HCT116 (cell line): Measurements from ENCODE around the gene TEPSIN. TPM values are rescaled to one million over a fixed set of nuclear protein-coding genes. Genes with fewer than 3 reads are reported as not detected.

Source experiments
- ATAC-seq: fragments of 200-7000 bp; cut with Tn5 transposase; 2 replicates; pipeline ENCODE4 v1.9.1; 2020; ENCODE audit warnings: mild to moderate bottlenecking, moderate library complexity
- BruUV-seq: library from RNA; stranded (reverse); fragments of 400-500 nt; replicated peaks from 2 replicates; lab custom pipeline; 2021; lab: Mats Ljungman, UMichigan
- CTCF ChIA-PET: fragments of 300-600 bp; sonication (Branson Sonifier 250); formaldehyde crosslinking; loops from one replicate; lab custom pipeline; 2021; ENCODE audit warnings: antibody characterized with exemption; lab: Charles Lee
- POLR2A ChIA-PET: fragments of 300-600, 350-600 bp; sonication (Branson Sonifier 250); formaldehyde crosslinking; loops from one replicate; lab custom pipeline; 2021; ENCODE audit warnings: antibody characterized with exemption; lab: Charles Lee
- RAD21 ChIA-PET, 2 experiments: fragments of 300-600 bp; sonication (Branson Sonifier 250); formaldehyde crosslinking; loops; one replicate each; lab custom pipeline; 2023; ENCODE audit warnings: low total read pairs in 2 of 2; ENCODE audit not compliant: uncharacterized antibody in 2 of 2, unreplicated experiment in 2 of 2, low non-redundant PET in 1 of 2; lab: Charles Lee
- DNase-seq: peaks from one replicate; pipeline ENCODE4 v3.0.0-alpha.2; 2010; ENCODE audit warnings: low read depth, low spot score
- H2AFZ ChIP-seq: fragments of 200-600 bp; shearing (Covaris generic), sonication (generic); 2 replicates; pipeline ENCODE4 v1.6.1; 2017; ENCODE audit warnings: low read depth, mixed run types, mixed read lengths, antibody characterized with exemption, low read length; ENCODE audit not compliant: poor library complexity, severe bottlenecking
- H3K27ac ChIP-seq: 2 replicates; pipeline ENCODE4 v1.5.1; 2012; ENCODE audit warnings: low read depth, low read length
- H3K27me3 ChIP-seq: fragments of 200-600 bp; sonication (generic); 2 replicates; pipeline ENCODE4 v1.6.1; 2016; ENCODE audit warnings: mixed run types, low read length, mixed read lengths; ENCODE audit not compliant: insufficient read depth
- H3K36me3 ChIP-seq, 2 experiments: fragments of 200-500 bp in 1 of 2; fragments of 200-600 bp in 1 of 2; sonication (Bioruptor generic) in 1 of 2; sonication (generic) in 1 of 2; 2 replicates each; pipeline versions ENCODE4 v1.5.1 to v1.6.1; 2014 to 2016; ENCODE audit warnings: low read length in 2 of 2, inconsistent platforms in 1 of 2, mixed read lengths in 1 of 2, mixed run types in 1 of 2; ENCODE audit not compliant: insufficient read depth in 2 of 2, control insufficient read depth in 1 of 2
- H3K4me1 ChIP-seq, 2 experiments: fragments of 200-600 bp in 1 of 2; sonication (generic) in 1 of 2; 2 replicates each; pipeline versions ENCODE4 v1.5.1 to v1.6.1; 2012 to 2017; ENCODE audit warnings: low read length in 2 of 2, inconsistent platforms in 1 of 2, mild to moderate bottlenecking in 1 of 2, mixed read lengths in 1 of 2, mixed run types in 1 of 2, moderate library complexity in 1 of 2; ENCODE audit not compliant: insufficient read depth in 2 of 2, control insufficient read depth in 1 of 2
- H3K4me2 ChIP-seq: fragments of 200-600 bp; sonication (generic); 2 replicates; pipeline ENCODE4 v1.6.1; 2017; ENCODE audit warnings: mixed run types, low read length, mixed read lengths
- H3K4me3 ChIP-seq, 2 experiments: fragments of 200-600 bp in 1 of 2; sonication (generic) in 1 of 2; replicated peaks in 1 of 2; 2 replicates each; pipeline ENCODE4 v1.5.1; 2011 to 2016; ENCODE audit warnings: low read length in 2 of 2, control low read depth in 1 of 2, low read depth in 1 of 2, mild to moderate bottlenecking in 1 of 2, mixed read lengths in 1 of 2, mixed run types in 1 of 2
- H3K79me2 ChIP-seq: fragments of 200-600 bp; sonication (generic); 2 replicates; pipeline ENCODE4 v1.6.1; 2017; ENCODE audit warnings: mild to moderate bottlenecking, mixed run types, low read length, moderate library complexity, mixed read lengths; ENCODE audit not compliant: insufficient read depth
- H3K9ac ChIP-seq: fragments of 200-600 bp; sonication (generic); 2 replicates; pipeline ENCODE4 v1.6.1; 2016; ENCODE audit warnings: low read length, mixed read lengths
- H3K9me2 ChIP-seq: fragments of 200-600 bp; sonication (generic), shearing (Covaris generic); 2 replicates; pipeline ENCODE4 v1.6.1; 2017; ENCODE audit warnings: mixed run types, mild to moderate bottlenecking, moderate library complexity; ENCODE audit not compliant: insufficient read depth
- H3K9me3 ChIP-seq, 2 experiments: fragments of 200-500 bp in 1 of 2; fragments of 200-600 bp in 1 of 2; sonication (Bioruptor generic) in 1 of 2; sonication (generic) in 1 of 2; 2 replicates each; pipeline ENCODE4 v1.6.1; 2014 to 2017; ENCODE audit warnings: low read length in 2 of 2, mixed read lengths in 2 of 2, inconsistent platforms in 1 of 2, low read depth in 1 of 2, mild to moderate bottlenecking in 1 of 2, mixed run types in 1 of 2, moderate library complexity in 1 of 2; ENCODE audit not compliant: control insufficient read depth in 1 of 2, insufficient read depth in 1 of 2
- H4K20me1 ChIP-seq: fragments of 200-600 bp; sonication (generic), shearing (Covaris generic); 2 replicates; pipeline ENCODE4 v1.6.1; 2017; ENCODE audit warnings: mixed run types, mild to moderate bottlenecking, moderate library complexity; ENCODE audit not compliant: insufficient read depth
- CBX3 ChIP-seq: IDR thresholded peaks from 2 replicates; pipeline ENCODE4 v1.6.1; 2012; ENCODE audit warnings: low read depth
- ELF1 ChIP-seq: IDR thresholded peaks from 2 replicates; pipeline ENCODE4 v1.6.1; 2012; ENCODE audit warnings: low read depth, borderline replicate concordance
- EZH2 ChIP-seq: fragments of 200-600 bp; sonication (generic); IDR thresholded peaks from 2 replicates; pipeline ENCODE4 v1.6.1; 2017; ENCODE audit warnings: antibody characterized with exemption, mixed run types
- JUND ChIP-seq: IDR thresholded peaks from 2 replicates; pipeline ENCODE4 v1.6.1; 2012
- REST ChIP-seq: IDR thresholded peaks from 2 replicates; pipeline ENCODE4 v1.6.1; 2012; ENCODE audit warnings: low read depth
- SIN3A ChIP-seq: IDR thresholded peaks from 2 replicates; pipeline ENCODE4 v1.6.1; 2012; ENCODE audit warnings: low read depth
- SP1 ChIP-seq: IDR thresholded peaks from 2 replicates; pipeline ENCODE4 v1.6.1; 2012; ENCODE audit warnings: low read depth
- SRF ChIP-seq: IDR thresholded peaks from 2 replicates; pipeline ENCODE4 v1.6.1; 2012; ENCODE audit warnings: low read depth
- TCF7L2 ChIP-seq: IDR thresholded peaks from 2 replicates; pipeline ENCODE4 v1.7.0; 2011; ENCODE audit warnings: borderline replicate concordance, inconsistent platforms; ENCODE audit not compliant: insufficient read depth, insufficient read length; ENCODE audit errors: extremely low read depth
- YY1 ChIP-seq: IDR thresholded peaks from 2 replicates; pipeline ENCODE4 v1.6.1; 2011; ENCODE audit warnings: low read length, low read depth, moderate library complexity, mild to moderate bottlenecking; ENCODE audit not compliant: insufficient replicate concordance; ENCODE audit errors: extremely low read depth
- ZNF274 ChIP-seq: fragments of 200-500 bp; sonication (Bioruptor generic); IDR thresholded peaks from 2 replicates; pipeline ENCODE4 v1.6.1; 2014; ENCODE audit warnings: mild to moderate bottlenecking, low read depth, low read length, inconsistent platforms
- intact Hi-C: fragments of 100-400 bp; cut with micrococcal nuclease; formaldehyde crosslinking; loops from 2 replicates; pipeline ENCODE4 v1.10.0; 2022
- total RNA-seq: library from RNA; stranded (reverse); gene quantifications from one replicate; pipeline ENCODE4 v1.2.1, GENCODE V29; 2021; ENCODE audit not compliant: unreplicated experiment

The TEPSIN gene
- total RNA-seq, 1 experiment from 2014 or later = 50.6 TPM

GRCh38 chr17:81261582-81262336 is 22.9 kb upstream of the TEPSIN start:
- Histone ChIP-seq H3K4me1 (no peaks in the 10 kb centered on the region), H3K27ac (no peak overlapping the region), H3K4me3 (no peak overlapping the region), H4K20me1 (no peaks in the 10 kb centered on the region), H3K9me3 (no peaks in the 10 kb centered on the region), H3K4me2 (no peak overlapping the region), H3K36me3 (peaks cover 36 to 50% of the 10 kb centered on the region in 2 experiments; a peak in 3 of 4 replicates), H3K79me2 (peaks cover 1% of the 10 kb centered on the region; the same call in 1 of the 2 replicates), H2AFZ (no peak overlapping the region), H3K9me2 (no peaks in the 10 kb centered on the region), H3K27me3 (no peaks in the 10 kb centered on the region), H3K9ac (no peak overlapping the region)
- TF ChIP-seq JUND (no peak), ELF1 (no peak), CBX3 (no peak), EZH2 (no peak), TCF7L2 (no peak), REST (no peak), ZNF274 (no peak), YY1 (no peak), SRF (no peak), SP1 (no peak), SIN3A (no peak)
- DNase-seq (no peak), ATAC-seq (no peak)
- CTCF ChIA-PET = no interaction called here
- RAD21 ChIA-PET = no interaction called here
- POLR2A ChIA-PET = no interaction called here
- BruUV-seq = no TSS peak
- intact Hi-C loops = no loop called here
